HUDEP-2 (cell line): ENCODE measurements around the gene CTNNBL1.

Experiments used
- DNase-seq, 76 experiments: peaks; one replicate each; lab custom pipeline; 2025; ENCODE audit not compliant: unreplicated experiment in 76 of 76; lab: John Stamatoyannopoulos, UW

The CTNNBL1 gene

DNA sequence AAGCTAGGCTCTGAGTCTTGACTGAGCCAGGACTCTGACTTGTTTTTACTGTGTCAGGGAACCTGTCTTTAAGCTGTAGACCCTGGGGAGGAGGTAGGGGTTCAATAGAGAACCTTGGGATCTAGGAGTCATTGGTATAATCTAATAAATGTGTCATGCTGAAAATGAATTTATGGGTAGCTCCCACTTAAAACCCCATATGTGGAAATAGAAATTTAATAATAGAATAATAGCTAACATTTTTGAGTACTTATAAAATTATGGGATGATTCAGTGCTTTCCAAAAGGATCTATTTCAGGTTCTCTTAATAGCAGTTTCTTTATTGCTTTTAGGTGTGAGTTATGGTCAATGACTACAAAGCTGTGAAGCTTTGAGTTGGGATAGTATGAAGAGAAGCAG is 41.7 kb downstream of the CTNNBL1 start:
- DNase-seq: no peak

- DNase-seq: no peak
Observed at GRCh38 chr20:37736132-37736531, 42.3 kb downstream of the CTNNBL1 start.

DNA sequence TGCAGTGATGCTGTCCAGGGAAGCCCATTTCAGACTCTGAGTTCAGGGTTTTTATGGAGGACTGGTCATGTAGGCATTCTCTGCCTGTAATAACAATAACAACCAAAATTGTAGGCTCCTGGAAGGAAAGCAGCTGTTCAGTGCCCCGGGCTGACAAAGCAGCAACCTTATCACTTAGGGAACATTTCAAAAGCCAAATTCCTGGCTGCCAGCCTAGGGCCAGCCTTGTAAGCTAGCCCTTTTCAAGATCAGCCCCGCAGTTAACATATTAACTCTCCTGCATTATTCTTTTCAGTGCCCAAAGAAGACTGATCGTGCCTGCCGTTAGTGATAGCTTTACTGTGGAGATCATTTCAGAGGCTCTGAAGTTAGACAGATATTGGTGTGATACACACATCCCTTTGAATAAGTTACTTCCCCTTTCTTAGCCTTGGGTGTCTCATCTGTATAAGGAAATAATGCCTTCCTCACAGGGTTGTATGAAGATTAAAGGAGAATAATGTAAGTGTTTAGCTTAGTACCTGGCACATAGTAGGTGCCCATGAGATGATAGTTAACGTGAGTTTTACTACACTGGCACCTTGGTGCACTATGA is 44.1 kb downstream of the CTNNBL1 start:
- DNase-seq: peak in 69 of 76 experiments; percentile 12 to 83 (median 58)

- no peak for DNase-seq
Observed at GRCh38 chr20:37741055-37741454, 47.2 kb downstream of the CTNNBL1 start.

DNA sequence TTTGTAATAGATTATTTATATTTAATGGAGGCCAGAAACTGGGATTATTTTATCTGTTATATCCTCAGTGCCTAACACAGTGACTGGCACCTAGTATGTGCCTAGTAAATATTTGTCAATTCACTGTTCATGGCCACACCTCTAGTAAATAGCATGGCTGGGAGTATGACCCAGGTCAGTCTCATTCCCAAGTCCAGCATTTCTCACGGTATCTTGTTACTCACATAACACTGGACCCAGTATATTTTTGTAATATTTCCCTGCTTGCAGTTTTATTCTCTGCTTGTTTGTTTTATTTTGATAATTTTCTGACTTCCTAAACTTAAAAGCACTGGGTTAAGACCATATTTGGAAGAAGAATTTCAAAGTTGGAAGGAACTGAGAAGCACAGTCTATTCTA is 47.7 kb downstream of the CTNNBL1 start:
- no peak for DNase-seq

- DNase-seq: no peak
Observed at GRCh38 chr20:37742131-37742530, 48.3 kb downstream of the CTNNBL1 start.

- no peak for DNase-seq
Observed at GRCh38 chr20:37744347-37744746, 50.5 kb downstream of the CTNNBL1 start.

DNA sequence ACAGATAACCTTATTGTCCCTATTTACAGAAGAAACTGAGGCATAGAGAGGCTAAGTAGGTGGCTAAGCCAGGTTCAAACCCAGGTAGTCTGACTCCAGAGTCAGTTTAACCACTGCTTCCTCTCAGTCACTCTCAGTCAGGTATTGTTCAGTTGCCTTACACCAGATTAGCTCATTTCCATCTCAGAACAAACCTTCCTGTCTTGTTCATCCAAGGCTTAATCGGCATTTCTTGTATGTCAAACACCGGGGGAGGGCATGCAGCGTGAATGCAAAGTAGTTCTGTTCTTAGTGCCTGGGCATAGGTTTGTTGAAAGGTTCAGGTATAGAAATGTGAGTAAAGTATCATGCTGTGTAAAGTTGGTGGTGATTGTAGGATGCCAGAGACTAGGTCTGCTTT is 51.7 kb downstream of the CTNNBL1 start:
- DNase-seq: no peak

- DNase-seq: no peak
Observed at GRCh38 chr20:37748015-37748414, 54.2 kb downstream of the CTNNBL1 start.

GRCh38 chr20:37749218-37749617 is 55.4 kb downstream of the CTNNBL1 start:
- DNase-seq: no peak

DNA sequence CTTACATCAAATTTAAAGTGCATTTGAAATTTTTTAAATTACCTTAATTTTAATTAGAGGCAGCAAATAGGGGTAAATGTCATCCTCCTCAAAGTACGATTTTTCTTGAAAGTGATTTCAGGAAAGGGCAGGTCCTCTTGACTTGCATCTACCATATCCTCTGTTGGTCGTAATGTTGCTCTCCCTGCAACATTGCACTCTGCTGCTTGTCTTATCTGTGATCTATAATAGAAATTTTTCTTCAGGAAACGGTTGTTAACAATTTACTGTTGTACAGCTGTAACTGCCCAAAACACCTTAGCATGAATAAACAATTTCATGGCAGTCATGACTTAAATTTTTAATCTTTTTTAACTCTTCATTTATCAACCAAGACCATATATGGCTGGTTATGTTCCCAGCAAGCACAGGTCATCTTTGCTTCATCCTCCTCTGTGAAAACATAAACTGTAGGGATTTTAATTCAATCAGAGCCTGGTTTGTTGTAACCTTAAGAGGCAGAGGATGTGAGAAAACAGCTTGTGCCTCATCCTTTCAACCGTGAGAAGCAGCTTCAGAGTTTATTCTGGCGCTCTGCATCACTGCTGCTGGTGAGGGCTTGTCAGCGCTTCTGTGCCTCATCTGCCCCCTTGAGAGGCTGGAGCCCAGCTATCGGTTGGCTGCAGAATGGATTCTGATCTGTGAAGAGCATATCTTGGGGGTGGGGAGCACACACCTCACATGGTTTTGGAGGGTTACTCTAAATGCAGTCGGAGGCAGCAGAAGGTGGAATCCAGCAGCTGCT is 56.0 kb downstream of the CTNNBL1 start:
- DNase-seq: no peak

DNA sequence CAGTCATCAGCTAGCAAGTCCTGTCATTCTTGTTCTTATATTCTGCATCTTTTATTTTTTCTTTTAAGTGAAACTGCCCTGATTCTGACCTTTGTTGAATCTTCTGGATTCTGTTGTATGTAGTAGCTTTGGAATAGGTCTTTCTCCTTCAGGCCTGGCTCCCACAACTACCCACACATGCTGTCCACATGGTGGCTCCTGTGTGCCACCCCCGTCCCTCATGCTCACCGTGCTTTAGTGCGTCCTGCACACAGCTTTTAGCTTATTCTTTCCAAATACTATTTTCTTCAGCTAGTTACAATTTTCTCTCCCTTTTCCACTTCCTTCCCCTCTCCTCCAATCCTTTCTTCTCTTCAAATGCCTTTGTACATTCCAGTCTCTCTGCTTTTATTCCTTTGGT is 61.8 kb downstream of the CTNNBL1 start:
- DNase-seq: no peak

GRCh38 chr20:37756234-37756633 is 62.4 kb downstream of the CTNNBL1 start:
- DNase-seq: no peak

- no peak for DNase-seq
Observed at GRCh38 chr20:37757550-37757949, 63.7 kb downstream of the CTNNBL1 start.

DNA sequence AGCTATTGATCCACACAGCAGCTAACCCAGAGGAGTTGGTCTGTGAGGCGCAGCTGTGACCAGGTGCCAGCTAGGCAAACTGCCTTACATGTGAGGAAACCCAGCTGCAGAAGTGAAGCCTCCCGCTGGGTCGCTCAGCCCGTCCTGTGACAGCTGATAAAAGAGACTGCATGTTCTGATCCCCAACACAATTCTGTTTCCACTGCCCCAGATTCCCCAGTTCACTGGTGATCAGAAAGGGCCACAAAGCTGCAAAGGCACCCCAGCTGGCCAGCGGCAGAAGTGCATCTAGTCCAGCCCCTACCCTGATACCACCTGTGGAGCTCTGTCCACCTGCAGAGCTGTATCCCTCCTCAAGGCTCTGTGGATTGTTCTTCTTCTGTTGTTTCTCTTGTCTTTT is 64.5 kb downstream of the CTNNBL1 start:
- peak in 15 of 76 experiments; percentile 6 to 47 (median 18) for DNase-seq

GRCh38 chr20:37759052-37759553 is 65.3 kb downstream of the CTNNBL1 start:
- no peak for DNase-seq

DNA sequence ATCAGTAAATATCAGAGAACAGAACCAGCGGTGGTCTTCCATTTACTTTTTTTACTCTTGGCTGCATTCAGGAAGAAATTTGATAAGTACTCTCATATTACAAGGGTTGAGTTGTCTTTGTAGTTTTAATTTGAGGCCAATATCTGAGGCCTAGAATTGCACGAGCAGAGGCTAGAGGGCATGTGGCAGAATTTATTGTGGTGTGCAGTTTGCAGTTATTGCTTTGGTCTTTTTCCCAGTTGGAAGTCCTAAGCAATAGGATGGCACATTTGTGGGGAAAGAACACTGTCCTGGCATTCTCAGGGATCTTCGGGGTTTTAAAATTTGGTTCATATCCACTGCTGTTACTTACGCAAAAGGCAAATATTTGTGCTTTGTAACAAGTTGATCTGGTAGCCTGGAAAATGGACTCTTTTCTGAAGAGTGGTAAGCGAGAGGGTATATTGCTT is 66.0 kb downstream of the CTNNBL1 start:
- DNase-seq: no peak

GRCh38 chr20:37760322-37760721 is 66.5 kb downstream of the CTNNBL1 start:
- DNase-seq: no peak

DNA sequence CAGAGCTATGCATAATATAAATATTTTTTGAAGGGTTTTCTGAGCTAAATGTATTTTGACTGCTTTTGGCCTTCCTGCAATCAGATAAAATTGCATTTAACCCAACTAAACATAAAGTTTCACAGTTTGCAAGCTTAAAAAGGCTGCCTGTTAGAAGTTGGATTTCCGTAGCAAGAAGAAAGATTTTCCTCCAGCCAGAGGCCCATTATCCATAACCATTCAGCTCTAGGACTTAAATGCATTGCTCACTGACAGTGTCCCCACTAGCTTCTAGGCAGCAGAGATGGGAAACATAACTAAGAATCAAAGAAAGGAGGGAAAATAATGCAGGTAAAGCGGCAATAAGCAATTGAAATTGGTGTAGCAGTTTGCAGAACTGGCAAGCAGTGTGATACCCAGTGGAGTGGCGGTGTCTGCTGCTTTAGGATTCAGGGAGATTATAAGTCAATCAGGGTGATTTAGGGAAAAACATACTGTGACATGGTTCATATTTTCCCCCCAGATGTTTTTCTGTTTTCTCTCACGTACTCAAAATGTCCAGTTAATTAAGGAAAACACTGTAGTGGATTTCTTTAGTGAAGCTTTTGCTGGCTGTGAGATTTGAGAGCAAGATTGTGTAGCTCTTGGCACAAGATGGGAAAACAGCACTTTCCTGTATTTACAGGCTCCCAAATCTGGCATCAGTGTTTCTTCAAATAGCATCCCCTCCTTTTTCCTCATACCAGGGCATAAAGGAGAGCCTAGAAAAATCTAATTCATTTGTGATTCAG is 69.1 kb downstream of the CTNNBL1 start:
- DNase-seq: no peak

- no peak for DNase-seq
Observed at GRCh38 chr20:37764333-37764935, 70.6 kb downstream of the CTNNBL1 start.

DNA sequence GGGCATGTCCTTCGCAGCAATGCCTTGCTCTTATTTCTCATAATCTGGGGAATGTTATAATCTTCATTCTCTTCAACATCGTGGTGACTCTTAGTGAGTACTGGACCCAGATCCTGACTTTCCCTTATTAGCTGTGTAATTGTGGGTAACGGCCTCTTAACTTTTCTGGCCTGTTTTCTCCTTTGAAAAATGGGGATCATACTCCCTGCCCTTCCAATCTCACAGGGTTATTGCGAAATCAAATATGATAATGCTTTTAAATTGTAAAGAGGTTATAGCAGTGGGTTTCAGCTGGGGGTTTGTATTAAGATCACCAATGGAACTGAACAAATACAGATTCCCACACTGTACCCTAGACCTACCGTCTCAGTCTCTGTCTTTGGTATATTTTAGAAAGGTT is 77.1 kb downstream of the CTNNBL1 start:
- no peak for DNase-seq
